SK-N-SH (cell line): ENCODE results near the gene DMD. TPM values are rescaled to one million over a fixed set of nuclear protein-coding genes. Genes with fewer than 3 reads are reported as not detected.

Experiments used
- CTCF ChIA-PET: fragments of 300-600, 350-600 bp; formaldehyde crosslinking; extraction: SDS; loops from one replicate; lab custom pipeline; 2021; lab: Yijun Ruan, JAX
- POLR2A ChIA-PET: fragments of 350-600 bp; sonication (Branson Sonifier 250); formaldehyde crosslinking; extraction: SDS; loops from one replicate; lab custom pipeline; 2020; ENCODE audit warnings: antibody characterized with exemption, inconsistent platforms; lab: Yijun Ruan, JAX
- DNase-seq: peaks from one replicate; pipeline ENCODE4 v3.0.0; 2012
- H2AFZ ChIP-seq: fragments of 200-600 bp; sonication (generic); 2 replicates; pipeline ENCODE4 v1.8.1; 2016; ENCODE audit warnings: antibody characterized with exemption, mild to moderate bottlenecking, low read depth
- H3F3A ChIP-seq: fragments of 200-600 bp; sonication (generic); replicated peaks from 2 replicates; pipeline ENCODE3; 2016; ENCODE audit warnings: antibody characterized with exemption, mild to moderate bottlenecking; ENCODE audit not compliant: insufficient read depth
- H3K27ac ChIP-seq, 2 experiments: fragments of 200-500 bp in 1 of 2; fragments of 200-600 bp in 1 of 2; sonication (Bioruptor generic) in 1 of 2; sonication (generic), shearing (Covaris generic) in 1 of 2; 2 replicates each; pipeline versions ENCODE4 v1.5.1 to v1.6.1; 2014 to 2016; ENCODE audit warnings: low read depth in 2 of 2, inconsistent platforms in 1 of 2, low read length in 1 of 2, mild to moderate bottlenecking in 1 of 2, mixed read lengths in 1 of 2
- H3K27me3 ChIP-seq: fragments of 200-600 bp; sonication (generic), shearing (Covaris generic); 2 replicates; pipeline ENCODE4 v1.6.1; 2016; ENCODE audit warnings: mixed run types; ENCODE audit not compliant: insufficient read depth
- H3K36me3 ChIP-seq, 2 experiments: fragments of 200-500 bp in 1 of 2; fragments of 200-600 bp in 1 of 2; sonication (Bioruptor generic) in 1 of 2; sonication (generic) in 1 of 2; replicated peaks in 1 of 2; 2 replicates each; pipeline versions ENCODE3 to v1.5.1; 2014 to 2016; ENCODE audit warnings: low read length in 1 of 2, mild to moderate bottlenecking in 1 of 2; ENCODE audit not compliant: insufficient read depth in 2 of 2, control insufficient read depth in 1 of 2
- H3K4me1 ChIP-seq, 2 experiments: fragments of 200-500 bp in 1 of 2; fragments of 200-600 bp in 1 of 2; sonication (Bioruptor generic) in 1 of 2; sonication (generic), shearing (Covaris generic) in 1 of 2; 2 replicates each; pipeline versions ENCODE4 v1.5.1 to v1.6.1; 2014 to 2016; ENCODE audit warnings: low read depth in 1 of 2, low read length in 1 of 2, mixed run types in 1 of 2; ENCODE audit not compliant: insufficient read depth in 2 of 2, control insufficient read depth in 1 of 2
- H3K4me2 ChIP-seq: fragments of 200-600 bp; sonication (generic), shearing (Covaris generic); 2 replicates; pipeline ENCODE4 v1.6.1; 2017; ENCODE audit warnings: mixed run types
- H3K4me3 ChIP-seq, 2 experiments: fragments of 200-500 bp in 1 of 2; fragments of 200-600 bp in 1 of 2; sonication (Bioruptor generic) in 1 of 2; sonication (generic), shearing (Covaris generic) in 1 of 2; 2 replicates each; pipeline versions ENCODE4 v1.5.1 to v1.8.1; 2014 to 2016; ENCODE audit warnings: low read depth in 2 of 2, inconsistent platforms in 1 of 2, low read length in 1 of 2, mild to moderate bottlenecking in 1 of 2, mixed read lengths in 1 of 2, moderate library complexity in 1 of 2
- H3K79me2 ChIP-seq: fragments of 200-600 bp; sonication (generic); 2 replicates; pipeline ENCODE4 v1.8.1; 2017; ENCODE audit warnings: mild to moderate bottlenecking; ENCODE audit not compliant: insufficient read depth
- H3K9ac ChIP-seq: fragments of 200-600 bp; sonication (generic); 2 replicates; pipeline ENCODE4 v1.6.1; 2017; ENCODE audit warnings: mixed run types
- H3K9me2 ChIP-seq: fragments of 200-600 bp; sonication (generic); 2 replicates; pipeline ENCODE4 v1.6.1; 2017; ENCODE audit warnings: mixed run types
- H3K9me3 ChIP-seq: fragments of 200-600 bp; sonication (generic); 2 replicates; pipeline ENCODE4 v1.6.1; 2017; ENCODE audit warnings: mixed run types, mild to moderate bottlenecking, moderate library complexity
- H4K20me1 ChIP-seq: fragments of 200-600 bp; sonication (generic); 2 replicates; pipeline ENCODE4 v1.6.1; 2017; ENCODE audit warnings: mild to moderate bottlenecking, mixed run types; ENCODE audit not compliant: insufficient read depth
- CHD2 ChIP-seq: fragments of 150-350 bp; IDR thresholded peaks from 2 replicates; pipeline ENCODE4 v1.6.1; 2018; ENCODE audit warnings: low read length; ENCODE audit not compliant: partially characterized antibody
- EP300 ChIP-seq, 2 experiments: IDR thresholded peaks; 2 replicates each; pipeline versions ENCODE4 v1.4.0 to v1.6.1; 2012; ENCODE audit warnings: borderline replicate concordance in 1 of 2, low read depth in 1 of 2, low read length in 1 of 2
- FOXJ3 ChIP-seq: sonication (generic); formaldehyde crosslinking; IDR thresholded peaks from 2 replicates; pipeline ENCODE4 v1.5.1; 2020; ENCODE audit warnings: mild to moderate bottlenecking, missing genetic modification reagents
- FOXM1 ChIP-seq: IDR thresholded peaks from 2 replicates; pipeline ENCODE4 v1.4.0; 2012; ENCODE audit warnings: low read depth, mild to moderate bottlenecking
- GABPA ChIP-seq: IDR thresholded peaks from 2 replicates; pipeline ENCODE4 v1.4.0; 2012; ENCODE audit warnings: low read depth, mild to moderate bottlenecking
- GATA2 ChIP-seq: sonication (generic); formaldehyde crosslinking; IDR thresholded peaks from 2 replicates; pipeline ENCODE4 v1.5.0; 2020; ENCODE audit warnings: mild to moderate bottlenecking, missing genetic modification reagents
- JUND ChIP-seq: IDR thresholded peaks from 2 replicates; pipeline ENCODE4 v1.4.0; 2012
- MEF2A ChIP-seq: IDR thresholded peaks from 2 replicates; pipeline ENCODE4 v1.4.0; 2012; ENCODE audit warnings: low read depth, borderline replicate concordance
- NFIC ChIP-seq: IDR thresholded peaks from 2 replicates; pipeline ENCODE4 v1.4.0; 2012; ENCODE audit warnings: borderline replicate concordance
- NRF1 ChIP-seq: IDR thresholded peaks from 2 replicates; pipeline ENCODE4 v1.6.1; 2012; ENCODE audit warnings: low read depth, mild to moderate bottlenecking, low read length
- POLR2AphosphoS5 ChIP-seq: IDR thresholded peaks from 2 replicates; pipeline ENCODE4 v1.6.1; 2012; ENCODE audit warnings: low read depth, low read length
- RAD21 ChIP-seq: IDR thresholded peaks from 2 replicates; pipeline ENCODE4 v1.6.1; 2012; ENCODE audit warnings: mild to moderate bottlenecking, low read length
- RCOR1 ChIP-seq: fragments of 150-350 bp; IDR thresholded peaks from 2 replicates; pipeline ENCODE4 v1.6.1; 2017; ENCODE audit warnings: antibody characterized with exemption, low read length
- TAF1 ChIP-seq: IDR thresholded peaks from 2 replicates; pipeline ENCODE4 v1.6.1; 2012; ENCODE audit warnings: low read depth, mild to moderate bottlenecking, low read length, moderate library complexity, borderline replicate concordance
- TCF12 ChIP-seq: IDR thresholded peaks from 2 replicates; pipeline ENCODE4 v1.4.0; 2012
- YY1 ChIP-seq: IDR thresholded peaks from 2 replicates; pipeline ENCODE4 v1.4.0; 2012; ENCODE audit warnings: low read depth, mild to moderate bottlenecking
- WGBS: methylation state at CpG from one replicate; pipeline ENCODE4 v1.1.6; 2017; ENCODE audit warnings: low lambda C conversion rate; 5-methylcytosine and 5-hydroxymethylcytosine counted together
- polyA plus RNA-seq, 3 experiments: library from polyadenylated mRNA; depleted of rRNA; stranded (reverse); fragments of >200 nt; gene quantifications; 2 replicates each; pipeline ENCODE4 v1.2.3, GENCODE V29; 2012
- TF ChIP-seq, protein P1 (sequence below): IDR thresholded peaks from 2 replicates; pipeline ENCODE4 v1.6.1; 2012; ENCODE audit warnings: mild to moderate bottlenecking, low read depth, low read length, moderate library complexity
- TF ChIP-seq, protein P2 (sequence below): IDR thresholded peaks from 2 replicates; pipeline ENCODE4 v1.4.0; 2012; ENCODE audit warnings: low read depth
- TF ChIP-seq, protein P3 (sequence below): fragments of 150-350 bp; IDR thresholded peaks from 2 replicates; pipeline ENCODE4 v1.6.1; 2017; ENCODE audit warnings: antibody characterized with exemption, low read length, low read depth, borderline replicate concordance
- TF ChIP-seq, protein P4 (sequence below): IDR thresholded peaks from 2 replicates; pipeline ENCODE4 v1.4.0; 2012; ENCODE audit warnings: low read depth, borderline replicate concordance
- TF ChIP-seq, protein P5 (sequence below): IDR thresholded peaks from 2 replicates; pipeline ENCODE4 v1.4.0; 2012; ENCODE audit warnings: low read depth, borderline replicate concordance

The DMD gene
- polyA plus RNA-seq, 1 of the 3 experiments (the other 2 are of a cell fraction): 3.9 TPM

GRCh38 chrX:32868524-32868895 is 342.8 kb downstream of the DMD start:
- CTCF ChIA-PET: no interaction called here
- TF ChIP-seq, protein P1, sequence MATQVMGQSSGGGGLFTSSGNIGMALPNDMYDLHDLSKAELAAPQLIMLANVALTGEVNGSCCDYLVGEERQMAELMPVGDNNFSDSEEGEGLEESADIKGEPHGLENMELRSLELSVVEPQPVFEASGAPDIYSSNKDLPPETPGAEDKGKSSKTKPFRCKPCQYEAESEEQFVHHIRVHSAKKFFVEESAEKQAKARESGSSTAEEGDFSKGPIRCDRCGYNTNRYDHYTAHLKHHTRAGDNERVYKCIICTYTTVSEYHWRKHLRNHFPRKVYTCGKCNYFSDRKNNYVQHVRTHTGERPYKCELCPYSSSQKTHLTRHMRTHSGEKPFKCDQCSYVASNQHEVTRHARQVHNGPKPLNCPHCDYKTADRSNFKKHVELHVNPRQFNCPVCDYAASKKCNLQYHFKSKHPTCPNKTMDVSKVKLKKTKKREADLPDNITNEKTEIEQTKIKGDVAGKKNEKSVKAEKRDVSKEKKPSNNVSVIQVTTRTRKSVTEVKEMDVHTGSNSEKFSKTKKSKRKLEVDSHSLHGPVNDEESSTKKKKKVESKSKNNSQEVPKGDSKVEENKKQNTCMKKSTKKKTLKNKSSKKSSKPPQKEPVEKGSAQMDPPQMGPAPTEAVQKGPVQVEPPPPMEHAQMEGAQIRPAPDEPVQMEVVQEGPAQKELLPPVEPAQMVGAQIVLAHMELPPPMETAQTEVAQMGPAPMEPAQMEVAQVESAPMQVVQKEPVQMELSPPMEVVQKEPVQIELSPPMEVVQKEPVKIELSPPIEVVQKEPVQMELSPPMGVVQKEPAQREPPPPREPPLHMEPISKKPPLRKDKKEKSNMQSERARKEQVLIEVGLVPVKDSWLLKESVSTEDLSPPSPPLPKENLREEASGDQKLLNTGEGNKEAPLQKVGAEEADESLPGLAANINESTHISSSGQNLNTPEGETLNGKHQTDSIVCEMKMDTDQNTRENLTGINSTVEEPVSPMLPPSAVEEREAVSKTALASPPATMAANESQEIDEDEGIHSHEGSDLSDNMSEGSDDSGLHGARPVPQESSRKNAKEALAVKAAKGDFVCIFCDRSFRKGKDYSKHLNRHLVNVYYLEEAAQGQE: no peak
- TF ChIP-seq MEF2A: no peak
- TF ChIP-seq NRF1: no peak
- TF ChIP-seq JUND: no peak
- TF ChIP-seq NFIC: no peak
- TF ChIP-seq CHD2: no peak
- TF ChIP-seq, protein P2, sequence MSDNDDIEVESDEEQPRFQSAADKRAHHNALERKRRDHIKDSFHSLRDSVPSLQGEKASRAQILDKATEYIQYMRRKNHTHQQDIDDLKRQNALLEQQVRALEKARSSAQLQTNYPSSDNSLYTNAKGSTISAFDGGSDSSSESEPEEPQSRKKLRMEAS: no peak
- no peak for TF ChIP-seq FOXJ3 (CRISPR knock-in tag)
- no peak for TF ChIP-seq TAF1
- no peak for TF ChIP-seq RAD21
- TF ChIP-seq, all 33 proteins: peak for 0
- Histone ChIP-seq H3K79me2 (no peaks in the 10 kb centered on the region), H3K9me3 (no peaks in the 10 kb centered on the region), H3K27me3 (no peaks in the 10 kb centered on the region), H3K4me2 (no peak overlapping the region), H3K36me3 (no peaks in the 10 kb centered on the region), H3K9me2 (no peaks in the 10 kb centered on the region), H4K20me1 (no peaks in the 10 kb centered on the region), H3K27ac (no peak overlapping the region), H3K9ac (no peak overlapping the region), H3F3A (no peaks in the 10 kb centered on the region), H3K4me1 (no peaks in the 10 kb centered on the region), H2AFZ (no peak overlapping the region), H3K4me3 (no peak overlapping the region)
- WGBS: 40% methylated on average over 5 of the region's 6 CpGs
- POLR2A ChIA-PET: no interaction called here
- no peak for DNase-seq

GRCh38 chrX:32867781-32868523 is 343.4 kb downstream of the DMD start:
- Histone ChIP-seq H4K20me1 (no peaks in the 10 kb centered on the region), H3K4me2 (no peak overlapping the region), H3K4me1 (no peaks in the 10 kb centered on the region), H3K27me3 (no peaks in the 10 kb centered on the region), H3K9me3 (no peaks in the 10 kb centered on the region), H3K4me3 (no peak overlapping the region), H3K79me2 (no peaks in the 10 kb centered on the region), H3F3A (no peaks in the 10 kb centered on the region), H3K36me3 (no peaks in the 10 kb centered on the region), H2AFZ (no peak overlapping the region), H3K27ac (no peak overlapping the region), H3K9ac (no peak overlapping the region), H3K9me2 (no peaks in the 10 kb centered on the region)
- no peak for DNase-seq
- WGBS: 25% methylated on average over 4 of the region's 17 CpGs
- CTCF ChIA-PET: no interaction called here
- POLR2A ChIA-PET: no interaction called here
- TF ChIP-seq GATA2 (CRISPR knock-in tag) (no peak), GABPA (no peak), POLR2AphosphoS5 (no peak), EP300 (IDR thresholded peaks at IDR 0.05; ENCODE audit: borderline replicate concordance in 1 of 2, low read depth in 1 of 2, low read length in 1 of 2) (no peak), NRF1 (no peak), JUND (no peak), TCF12 (no peak), NFIC (no peak), TAF1 (no peak), MEF2A (no peak), FOXM1 (no peak), YY1 (no peak), RCOR1 (no peak)
- TF ChIP-seq, protein P3, sequence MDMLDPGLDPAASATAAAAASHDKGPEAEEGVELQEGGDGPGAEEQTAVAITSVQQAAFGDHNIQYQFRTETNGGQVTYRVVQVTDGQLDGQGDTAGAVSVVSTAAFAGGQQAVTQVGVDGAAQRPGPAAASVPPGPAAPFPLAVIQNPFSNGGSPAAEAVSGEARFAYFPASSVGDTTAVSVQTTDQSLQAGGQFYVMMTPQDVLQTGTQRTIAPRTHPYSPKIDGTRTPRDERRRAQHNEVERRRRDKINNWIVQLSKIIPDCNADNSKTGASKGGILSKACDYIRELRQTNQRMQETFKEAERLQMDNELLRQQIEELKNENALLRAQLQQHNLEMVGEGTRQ: no peak
- TF ChIP-seq, protein P4, sequence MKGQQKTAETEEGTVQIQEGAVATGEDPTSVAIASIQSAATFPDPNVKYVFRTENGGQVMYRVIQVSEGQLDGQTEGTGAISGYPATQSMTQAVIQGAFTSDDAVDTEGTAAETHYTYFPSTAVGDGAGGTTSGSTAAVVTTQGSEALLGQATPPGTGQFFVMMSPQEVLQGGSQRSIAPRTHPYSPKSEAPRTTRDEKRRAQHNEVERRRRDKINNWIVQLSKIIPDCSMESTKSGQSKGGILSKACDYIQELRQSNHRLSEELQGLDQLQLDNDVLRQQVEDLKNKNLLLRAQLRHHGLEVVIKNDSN: no peak
- TF ChIP-seq, protein P5, sequence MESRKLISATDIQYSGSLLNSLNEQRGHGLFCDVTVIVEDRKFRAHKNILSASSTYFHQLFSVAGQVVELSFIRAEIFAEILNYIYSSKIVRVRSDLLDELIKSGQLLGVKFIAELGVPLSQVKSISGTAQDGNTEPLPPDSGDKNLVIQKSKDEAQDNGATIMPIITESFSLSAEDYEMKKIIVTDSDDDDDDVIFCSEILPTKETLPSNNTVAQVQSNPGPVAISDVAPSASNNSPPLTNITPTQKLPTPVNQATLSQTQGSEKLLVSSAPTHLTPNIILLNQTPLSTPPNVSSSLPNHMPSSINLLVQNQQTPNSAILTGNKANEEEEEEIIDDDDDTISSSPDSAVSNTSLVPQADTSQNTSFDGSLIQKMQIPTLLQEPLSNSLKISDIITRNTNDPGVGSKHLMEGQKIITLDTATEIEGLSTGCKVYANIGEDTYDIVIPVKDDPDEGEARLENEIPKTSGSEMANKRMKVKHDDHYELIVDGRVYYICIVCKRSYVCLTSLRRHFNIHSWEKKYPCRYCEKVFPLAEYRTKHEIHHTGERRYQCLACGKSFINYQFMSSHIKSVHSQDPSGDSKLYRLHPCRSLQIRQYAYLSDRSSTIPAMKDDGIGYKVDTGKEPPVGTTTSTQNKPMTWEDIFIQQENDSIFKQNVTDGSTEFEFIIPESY: no peak
